GM12892 (cell line): ENCODE measurements around the gene MFSD6.

ENCODE experiments used
- POLR2A ChIP-seq: IDR thresholded peaks from 2 replicates; pipeline ENCODE4 v1.6.1; 2011; ENCODE audit warnings: low read depth, low read length, control low read depth
- POLR2AphosphoS5 ChIP-seq: IDR thresholded peaks from 2 replicates; pipeline ENCODE4 v1.6.1; 2011; ENCODE audit warnings: low read depth, low read length, control low read depth

DNA sequence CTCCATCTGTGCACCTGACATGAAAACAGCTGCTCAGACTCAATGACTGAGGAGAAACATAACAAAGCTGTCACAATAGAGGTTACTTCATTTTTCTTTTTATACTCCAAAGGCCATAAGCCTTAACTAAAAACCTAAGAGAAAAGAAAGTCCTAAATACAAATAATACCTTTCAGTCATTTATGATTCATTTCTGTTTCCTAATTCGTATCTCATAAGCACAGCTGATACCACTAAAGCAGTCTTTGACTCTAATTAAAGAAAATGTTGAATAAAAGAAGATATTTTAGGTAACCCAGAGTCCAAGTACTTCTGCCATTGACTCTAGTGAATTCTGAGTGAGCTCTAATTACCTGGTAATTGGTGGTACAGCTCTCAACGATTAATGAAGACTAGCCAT lies 105.7 kb downstream of the MFSD6 start:
- TF ChIP-seq POLR2A = no peak
- no peak for TF ChIP-seq POLR2AphosphoS5
